SU-DHL-6 (cell line): ENCODE results near the gene EIF3D.
A peak's percentile ranks its signal among the peaks of the same experiment; 100 is the strongest.

Experiments used
- H2AFZ ChIP-seq: fragments of 200-600 bp; sonication (generic); 2 replicates; pipeline ENCODE4 v1.6.1; 2014; ENCODE audit warnings: low read depth, mild to moderate bottlenecking, moderate library complexity, mixed read lengths, antibody characterized with exemption, low read length; ENCODE audit not compliant: severe bottlenecking
- H3F3A ChIP-seq: fragments of 200-600 bp; shearing (Covaris generic); 2 replicates; pipeline ENCODE4 v1.6.0; 2016; ENCODE audit warnings: antibody characterized with exemption, mild to moderate bottlenecking; ENCODE audit not compliant: insufficient read depth
- H3K27ac ChIP-seq: fragments of 200-600 bp; sonication (generic); 2 replicates; pipeline ENCODE4 v1.5.1; 2016; ENCODE audit warnings: low read depth, mild to moderate bottlenecking, low read length, moderate library complexity, mixed read lengths
- H3K27me3 ChIP-seq: fragments of 200-600 bp; sonication (generic), shearing (Covaris generic); 2 replicates; pipeline ENCODE4 v1.6.0; 2014; ENCODE audit warnings: mild to moderate bottlenecking, low read length
- H3K36me3 ChIP-seq: fragments of 200-600 bp; sonication (generic); 2 replicates; pipeline ENCODE4 v1.6.1; 2014; ENCODE audit warnings: mild to moderate bottlenecking, low read length, mixed read lengths
- H3K4me2 ChIP-seq: fragments of 300-600, 200-600 bp; shearing (Covaris generic), sonication (generic); 2 replicates; pipeline ENCODE4 v1.6.0; 2014; ENCODE audit warnings: low read length, low read depth, mild to moderate bottlenecking; ENCODE audit not compliant: poor library complexity, severe bottlenecking
- H3K4me3 ChIP-seq: fragments of 200-600 bp; sonication (generic); 2 replicates; pipeline ENCODE4 v1.5.1; 2014; ENCODE audit warnings: antibody characterized with exemption, low read length, mild to moderate bottlenecking, mixed read lengths; ENCODE audit not compliant: insufficient read depth, poor library complexity, severe bottlenecking
- H3K79me2 ChIP-seq: fragments of 200-600 bp; sonication (generic); 2 replicates; pipeline ENCODE4 v1.6.1; 2014; ENCODE audit warnings: mild to moderate bottlenecking, low read length, moderate library complexity; ENCODE audit not compliant: insufficient read depth
- H3K9ac ChIP-seq: fragments of 200-600 bp; sonication (generic); 2 replicates; pipeline ENCODE4 v1.7.0; 2014; ENCODE audit warnings: mild to moderate bottlenecking, low read length
- H3K9me2 ChIP-seq: fragments of 200-600 bp; sonication (generic); replicated peaks from 2 replicates; pipeline ENCODE4 v1.6.1; 2014; ENCODE audit warnings: low read length; ENCODE audit not compliant: insufficient read depth
- H3K9me3 ChIP-seq: fragments of 200-600 bp; sonication (generic); 2 replicates; pipeline ENCODE4 v1.6.1; 2014; ENCODE audit warnings: low read length, mixed read lengths; ENCODE audit not compliant: insufficient read depth
- H4K20me1 ChIP-seq: fragments of 200-600 bp; sonication (generic); 2 replicates; pipeline ENCODE4 v1.6.1; 2014; ENCODE audit warnings: low read depth, mild to moderate bottlenecking, antibody characterized with exemption, low read length, moderate library complexity, mixed read lengths
- CTCF ChIP-seq: fragments of 200-600 bp; sonication (generic); IDR thresholded peaks from one replicate; pipeline ENCODE4 v1.5.1; 2017; ENCODE audit warnings: antibody characterized with exemption, mild to moderate bottlenecking, low read length, moderate library complexity; ENCODE audit not compliant: insufficient read depth, poor library complexity, severe bottlenecking
- EZH2phosphoT487 ChIP-seq: fragments of 200-600 bp; sonication (generic), shearing (Covaris generic); conservative IDR thresholded peaks from 2 replicates; pipeline ENCODE4 v1.6.1; 2018; ENCODE audit warnings: mild to moderate bottlenecking, antibody characterized with exemption, low read length, moderate library complexity, mixed read lengths

Gene EIF3D

GRCh38 chr22:36480941-36481392, 48.0 kb downstream of the EIF3D start:
- Histone ChIP-seq H3K27ac (peak overlapping the region; percentile 91), H3K9ac (peak overlapping the region; percentile 71), H3K27me3 (no peaks in the 10 kb centered on the region), H4K20me1 (no peaks in the 10 kb centered on the region), H2AFZ (no peak overlapping the region), H3K4me2 (peak overlapping the region; percentile 66), H3K9me3 (no peaks in the 10 kb centered on the region), H3K36me3 (no peaks in the 10 kb centered on the region), H3K9me2 (no peaks in the 10 kb centered on the region), H3K79me2 (peaks cover 16% of the 10 kb centered on the region), H3K4me3 (peak overlapping the region; percentile 61), H3F3A (no peaks in the 10 kb centered on the region)
- TF ChIP-seq EZH2phosphoT487 = no peak
- TF ChIP-seq CTCF = no peak

- H3K9ac ChIP-seq = no peak overlapping the region
- H3K9me3 ChIP-seq = no peaks in the 10 kb centered on the region
- peaks cover 16% of the 10 kb centered on the region for H3K79me2 ChIP-seq
- no peaks in the 10 kb centered on the region for H3K27me3 ChIP-seq
- no peak for TF ChIP-seq EZH2phosphoT487
- no peak for TF ChIP-seq CTCF
- no peaks in the 10 kb centered on the region for H4K20me1 ChIP-seq
- H3K9me2 ChIP-seq = no peaks in the 10 kb centered on the region
- no peaks in the 10 kb centered on the region for H3F3A ChIP-seq
- no peak overlapping the region for H3K4me3 ChIP-seq
- H2AFZ ChIP-seq = no peak overlapping the region
- H3K4me2 ChIP-seq = no peak overlapping the region
- H3K27ac ChIP-seq = no peak overlapping the region
- H3K36me3 ChIP-seq = peaks cover 5% of the 10 kb centered on the region; the same call in 1 of the 2 replicates
Measured at GRCh38 chr22:36478966-36479365, 50.0 kb downstream of the EIF3D start.

GRCh38 chr22:36475341-36475740, 53.6 kb downstream of the EIF3D start:
- no peaks in the 10 kb centered on the region for H3K27me3 ChIP-seq
- H3K36me3 ChIP-seq = peaks cover 5% of the 10 kb centered on the region; the same call in 1 of the 2 replicates
- no peak overlapping the region for H3K9ac ChIP-seq
- H3K4me3 ChIP-seq = no peak overlapping the region
- H3K79me2 ChIP-seq = peaks cover 8% of the 10 kb centered on the region
- H4K20me1 ChIP-seq = no peaks in the 10 kb centered on the region
- no peaks in the 10 kb centered on the region for H3K9me2 ChIP-seq
- no peak overlapping the region for H2AFZ ChIP-seq
- H3K27ac ChIP-seq = no peak overlapping the region
- TF ChIP-seq CTCF (no peak), EZH2phosphoT487 (no peak)
- H3K4me2 ChIP-seq = no peak overlapping the region
- no peaks in the 10 kb centered on the region for H3K9me3 ChIP-seq
- H3F3A ChIP-seq = no peaks in the 10 kb centered on the region
